SK-N-SH treated with all-trans-retinoic acid at 6 μM for 48 hours (cell line): ENCODE results near the gene DNAJB8.
A peak's percentile ranks its signal among the peaks of the same experiment; 100 is the strongest.

Experiments used
- ATAC-seq: fragments of 200-7000 bp; cut with Tn5 transposase; 3 replicates; pipeline ENCODE4 v1.9.1; 2020; ENCODE audit warnings: mild to moderate bottlenecking, moderate library complexity
- ARNTL ChIP-seq: fragments of 450-650 bp; formaldehyde crosslinking; IDR thresholded peaks from 2 replicates; pipeline ENCODE4 v1.5.0; 2020; ENCODE audit warnings: low read depth, mild to moderate bottlenecking, moderate library complexity, borderline replicate concordance
- BACH2 ChIP-seq: fragments of 250-450 bp; sonication (Bioruptor Pico); IDR thresholded peaks from 2 replicates; pipeline ENCODE4 v1.9.0; 2021; ENCODE audit warnings: mild to moderate bottlenecking, borderline replicate concordance
- ESRRG ChIP-seq: fragments of 250-450 bp; sonication (Bioruptor Pico); IDR thresholded peaks from 2 replicates; pipeline ENCODE4 v1.6.1; 2021; ENCODE audit warnings: mild to moderate bottlenecking
- GLIS3 ChIP-seq: fragments of 250-450 bp; sonication (Bioruptor Pico); IDR thresholded peaks from 2 replicates; pipeline ENCODE4 v1.5.0; 2020; ENCODE audit warnings: mild to moderate bottlenecking, moderate library complexity
- ISL1 ChIP-seq: fragments of 250-450 bp; sonication (Bioruptor Pico); IDR thresholded peaks from 2 replicates; pipeline ENCODE4 v2.1.2; 2022; ENCODE audit warnings: mild to moderate bottlenecking, moderate library complexity
- OSR1 ChIP-seq: fragments of 250-450 bp; sonication (Bioruptor Pico); IDR thresholded peaks from 2 replicates; pipeline ENCODE4 v1.8.0; 2022; ENCODE audit warnings: moderate library complexity, mild to moderate bottlenecking, inconsistent platforms
- PPARA ChIP-seq: fragments of 250-450 bp; sonication (Bioruptor Pico); IDR thresholded peaks from 2 replicates; pipeline ENCODE4 v1.5.0; 2020; ENCODE audit warnings: mild to moderate bottlenecking, borderline replicate concordance
- RARB ChIP-seq: fragments of 250-450 bp; sonication (Bioruptor Pico); IDR thresholded peaks from 2 replicates; pipeline ENCODE4 v1.8.0; 2021; ENCODE audit warnings: mild to moderate bottlenecking, moderate library complexity
- SNAI2 ChIP-seq: fragments of 250-450 bp; sonication (Bioruptor Pico); IDR thresholded peaks from 2 replicates; pipeline ENCODE4 v1.5.0; 2020; ENCODE audit warnings: mild to moderate bottlenecking, moderate library complexity
- TCF4 ChIP-seq: fragments of 250-450 bp; sonication (Bioruptor Pico); IDR thresholded peaks from 2 replicates; pipeline ENCODE4 v1.8.0; 2021; ENCODE audit warnings: mild to moderate bottlenecking, moderate library complexity, borderline replicate concordance
- TOX ChIP-seq: fragments of 250-450 bp; sonication (Bioruptor Pico); IDR thresholded peaks from 2 replicates; pipeline ENCODE4 v1.8.0; 2021; ENCODE audit warnings: mild to moderate bottlenecking, moderate library complexity, borderline replicate concordance
- ZC3H10 ChIP-seq: fragments of 250-450 bp; sonication (Bioruptor Pico); IDR thresholded peaks from 2 replicates; pipeline ENCODE4 v1.5.1; 2021; ENCODE audit warnings: mild to moderate bottlenecking, moderate library complexity
- ZNF565 ChIP-seq: fragments of 450-650 bp; formaldehyde crosslinking; conservative IDR thresholded peaks from 2 replicates; pipeline ENCODE4 v1.5.0; 2020; ENCODE audit warnings: low read depth, mild to moderate bottlenecking, moderate library complexity
- ZNF8 ChIP-seq: fragments of 450-650 bp; formaldehyde crosslinking; IDR thresholded peaks from 2 replicates; pipeline ENCODE4 v1.5.0; 2020; ENCODE audit warnings: mild to moderate bottlenecking, moderate library complexity
- TF ChIP-seq, protein P1 (sequence below): fragments of 250-450 bp; sonication (Bioruptor Pico); IDR thresholded peaks from 2 replicates; pipeline ENCODE4 v1.5.1; 2021; ENCODE audit warnings: mild to moderate bottlenecking, moderate library complexity
- TF ChIP-seq, protein P2 (sequence below): fragments of 250-450 bp; sonication (Bioruptor Pico); IDR thresholded peaks from 2 replicates; pipeline ENCODE4 v1.8.0; 2020; ENCODE audit warnings: mild to moderate bottlenecking, moderate library complexity, borderline replicate concordance
- TF ChIP-seq, protein P3 (sequence below): fragments of 250-450 bp; sonication (Bioruptor Pico); IDR thresholded peaks from 2 replicates; pipeline ENCODE4 v1.5.0; 2020; ENCODE audit warnings: mild to moderate bottlenecking, moderate library complexity

DNAJB8 gene

DNA sequence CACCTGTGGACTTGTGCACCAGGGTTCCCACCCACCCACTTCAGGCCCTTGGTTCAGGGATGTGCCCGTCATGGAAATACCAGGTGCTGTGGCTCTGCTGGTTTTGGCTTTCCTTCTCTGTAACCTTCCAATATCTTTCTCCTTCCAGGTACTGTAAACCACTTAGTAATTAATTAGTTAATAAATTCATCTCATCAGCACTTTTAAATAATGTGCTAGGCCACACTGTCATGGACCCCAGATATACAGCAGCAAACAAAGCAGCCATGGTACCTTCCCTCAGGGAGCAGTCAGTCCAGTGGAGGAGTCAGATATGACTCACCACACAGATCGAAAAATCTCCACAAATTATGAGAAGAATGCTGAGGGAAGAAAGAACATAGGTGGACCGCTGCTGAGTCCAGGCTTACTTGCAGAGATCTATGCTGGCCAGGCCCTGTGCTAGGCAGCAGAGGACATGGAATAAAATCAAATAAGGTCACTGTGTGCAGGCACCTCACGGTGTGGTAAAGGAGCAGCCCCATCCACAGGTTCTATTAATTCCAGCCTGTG lies 33.1 kb upstream of the DNAJB8 start:
- no peak for ATAC-seq
- no peak for TF ChIP-seq OSR1
- no peak for TF ChIP-seq ARNTL (CRISPR knock-in tag)
- TF ChIP-seq RARB = no peak
- no peak for TF ChIP-seq TOX
- TF ChIP-seq ESRRG (CRISPR knock-in tag) = no peak
- no peak for TF ChIP-seq GLIS3 (CRISPR knock-in tag)
- TF ChIP-seq TCF4 (CRISPR knock-in tag) = no peak
- TF ChIP-seq ZC3H10 (CRISPR knock-in tag) = no peak
- TF ChIP-seq, protein P1, sequence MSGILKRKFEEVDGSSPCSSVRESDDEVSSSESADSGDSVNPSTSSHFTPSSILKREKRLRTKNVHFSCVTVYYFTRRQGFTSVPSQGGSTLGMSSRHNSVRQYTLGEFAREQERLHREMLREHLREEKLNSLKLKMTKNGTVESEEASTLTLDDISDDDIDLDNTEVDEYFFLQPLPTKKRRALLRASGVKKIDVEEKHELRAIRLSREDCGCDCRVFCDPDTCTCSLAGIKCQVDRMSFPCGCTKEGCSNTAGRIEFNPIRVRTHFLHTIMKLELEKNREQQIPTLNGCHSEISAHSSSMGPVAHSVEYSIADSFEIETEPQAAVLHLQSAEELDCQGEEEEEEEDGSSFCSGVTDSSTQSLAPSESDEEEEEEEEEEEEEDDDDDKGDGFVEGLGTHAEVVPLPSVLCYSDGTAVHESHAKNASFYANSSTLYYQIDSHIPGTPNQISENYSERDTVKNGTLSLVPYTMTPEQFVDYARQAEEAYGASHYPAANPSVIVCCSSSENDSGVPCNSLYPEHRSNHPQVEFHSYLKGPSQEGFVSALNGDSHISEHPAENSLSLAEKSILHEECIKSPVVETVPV (CRISPR knock-in tag) = no peak

DNA sequence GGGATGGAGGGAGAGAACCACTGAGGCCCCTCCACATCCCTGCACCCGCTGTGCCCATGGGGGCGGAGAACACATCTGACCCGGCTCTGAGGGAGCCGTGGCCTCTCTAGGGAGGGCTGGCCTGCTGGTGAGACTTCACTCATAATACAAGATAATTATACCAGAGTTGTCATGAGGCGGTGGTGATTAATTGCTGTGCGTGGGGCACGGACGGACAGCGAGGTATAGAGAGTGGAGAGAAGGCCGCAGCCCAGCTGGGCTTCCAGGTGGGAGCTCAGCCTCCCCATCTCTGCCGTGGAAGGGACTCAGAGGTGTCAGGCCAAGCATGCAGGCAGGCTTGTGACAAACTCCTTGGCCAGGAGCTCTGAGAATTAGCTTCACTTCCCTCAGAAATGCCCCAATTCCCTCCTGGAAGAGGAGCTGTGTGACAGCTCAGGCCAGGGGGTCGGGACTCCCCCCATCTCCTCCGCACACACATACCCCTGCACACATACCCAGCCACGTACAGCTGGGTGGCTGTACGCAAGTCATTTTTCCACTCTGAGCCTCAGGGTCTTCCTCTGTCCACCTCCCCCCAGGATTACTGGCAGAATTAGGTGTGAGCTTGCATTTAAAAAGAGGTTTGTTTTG lies 32.3 kb upstream of the DNAJB8 start:
- TF ChIP-seq, protein P2, sequence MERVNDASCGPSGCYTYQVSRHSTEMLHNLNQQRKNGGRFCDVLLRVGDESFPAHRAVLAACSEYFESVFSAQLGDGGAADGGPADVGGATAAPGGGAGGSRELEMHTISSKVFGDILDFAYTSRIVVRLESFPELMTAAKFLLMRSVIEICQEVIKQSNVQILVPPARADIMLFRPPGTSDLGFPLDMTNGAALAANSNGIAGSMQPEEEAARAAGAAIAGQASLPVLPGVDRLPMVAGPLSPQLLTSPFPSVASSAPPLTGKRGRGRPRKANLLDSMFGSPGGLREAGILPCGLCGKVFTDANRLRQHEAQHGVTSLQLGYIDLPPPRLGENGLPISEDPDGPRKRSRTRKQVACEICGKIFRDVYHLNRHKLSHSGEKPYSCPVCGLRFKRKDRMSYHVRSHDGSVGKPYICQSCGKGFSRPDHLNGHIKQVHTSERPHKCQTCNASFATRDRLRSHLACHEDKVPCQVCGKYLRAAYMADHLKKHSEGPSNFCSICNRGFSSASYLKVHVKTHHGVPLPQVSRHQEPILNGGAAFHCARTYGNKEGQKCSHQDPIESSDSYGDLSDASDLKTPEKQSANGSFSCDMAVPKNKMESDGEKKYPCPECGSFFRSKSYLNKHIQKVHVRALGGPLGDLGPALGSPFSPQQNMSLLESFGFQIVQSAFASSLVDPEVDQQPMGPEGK = no peak
- no peak for TF ChIP-seq PPARA (CRISPR knock-in tag)
- no peak for TF ChIP-seq TOX
- no peak for TF ChIP-seq BACH2 (CRISPR knock-in tag)
- no peak for TF ChIP-seq ISL1 (CRISPR knock-in tag)
- no peak for TF ChIP-seq ZNF8 (CRISPR knock-in tag)
- no peak for TF ChIP-seq ESRRG (CRISPR knock-in tag)
- no peak for TF ChIP-seq ZC3H10 (CRISPR knock-in tag)
- TF ChIP-seq, protein P3, sequence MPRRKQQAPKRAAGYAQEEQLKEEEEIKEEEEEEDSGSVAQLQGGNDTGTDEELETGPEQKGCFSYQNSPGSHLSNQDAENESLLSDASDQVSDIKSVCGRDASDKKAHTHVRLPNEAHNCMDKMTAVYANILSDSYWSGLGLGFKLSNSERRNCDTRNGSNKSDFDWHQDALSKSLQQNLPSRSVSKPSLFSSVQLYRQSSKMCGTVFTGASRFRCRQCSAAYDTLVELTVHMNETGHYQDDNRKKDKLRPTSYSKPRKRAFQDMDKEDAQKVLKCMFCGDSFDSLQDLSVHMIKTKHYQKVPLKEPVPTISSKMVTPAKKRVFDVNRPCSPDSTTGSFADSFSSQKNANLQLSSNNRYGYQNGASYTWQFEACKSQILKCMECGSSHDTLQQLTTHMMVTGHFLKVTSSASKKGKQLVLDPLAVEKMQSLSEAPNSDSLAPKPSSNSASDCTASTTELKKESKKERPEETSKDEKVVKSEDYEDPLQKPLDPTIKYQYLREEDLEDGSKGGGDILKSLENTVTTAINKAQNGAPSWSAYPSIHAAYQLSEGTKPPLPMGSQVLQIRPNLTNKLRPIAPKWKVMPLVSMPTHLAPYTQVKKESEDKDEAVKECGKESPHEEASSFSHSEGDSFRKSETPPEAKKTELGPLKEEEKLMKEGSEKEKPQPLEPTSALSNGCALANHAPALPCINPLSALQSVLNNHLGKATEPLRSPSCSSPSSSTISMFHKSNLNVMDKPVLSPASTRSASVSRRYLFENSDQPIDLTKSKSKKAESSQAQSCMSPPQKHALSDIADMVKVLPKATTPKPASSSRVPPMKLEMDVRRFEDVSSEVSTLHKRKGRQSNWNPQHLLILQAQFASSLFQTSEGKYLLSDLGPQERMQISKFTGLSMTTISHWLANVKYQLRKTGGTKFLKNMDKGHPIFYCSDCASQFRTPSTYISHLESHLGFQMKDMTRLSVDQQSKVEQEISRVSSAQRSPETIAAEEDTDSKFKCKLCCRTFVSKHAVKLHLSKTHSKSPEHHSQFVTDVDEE (CRISPR knock-in tag) = no peak
- TF ChIP-seq RARB = no peak
- TF ChIP-seq, all 23 proteins: peak for 0
- ATAC-seq = no peak

DNA sequence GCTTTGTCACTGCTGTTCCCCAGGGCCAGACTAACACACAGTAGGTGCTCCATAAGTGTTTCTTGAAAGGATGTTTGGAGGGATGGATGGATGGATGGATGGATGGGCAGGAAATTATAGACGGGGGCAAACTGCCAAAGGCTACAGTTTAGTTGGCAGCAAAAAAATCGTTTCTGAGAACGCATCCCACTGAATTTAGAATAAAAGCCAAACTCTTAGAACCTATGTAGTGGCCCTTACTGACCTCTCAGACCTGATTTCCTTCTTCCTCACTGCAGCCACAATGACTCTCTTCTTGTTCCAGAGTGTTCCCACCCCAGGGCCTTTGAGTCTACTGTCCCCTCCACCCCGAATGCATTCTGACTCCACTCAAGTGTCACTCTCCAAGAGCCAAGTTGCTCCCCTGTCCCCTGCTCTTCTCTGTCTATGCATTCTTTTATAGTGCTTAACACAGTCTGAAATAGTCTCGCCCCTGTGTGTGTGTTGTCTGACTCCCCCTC lies 31.5 kb upstream of the DNAJB8 start:
- TF ChIP-seq ARNTL (CRISPR knock-in tag) = no peak
- TF ChIP-seq OSR1 = no peak
- TF ChIP-seq ZNF565 = no peak
- TF ChIP-seq, protein P2 = no peak
- no peak for TF ChIP-seq SNAI2 (CRISPR knock-in tag)
- TF ChIP-seq PPARA (CRISPR knock-in tag) = no peak
- TF ChIP-seq ESRRG (CRISPR knock-in tag) = no peak

DNA sequence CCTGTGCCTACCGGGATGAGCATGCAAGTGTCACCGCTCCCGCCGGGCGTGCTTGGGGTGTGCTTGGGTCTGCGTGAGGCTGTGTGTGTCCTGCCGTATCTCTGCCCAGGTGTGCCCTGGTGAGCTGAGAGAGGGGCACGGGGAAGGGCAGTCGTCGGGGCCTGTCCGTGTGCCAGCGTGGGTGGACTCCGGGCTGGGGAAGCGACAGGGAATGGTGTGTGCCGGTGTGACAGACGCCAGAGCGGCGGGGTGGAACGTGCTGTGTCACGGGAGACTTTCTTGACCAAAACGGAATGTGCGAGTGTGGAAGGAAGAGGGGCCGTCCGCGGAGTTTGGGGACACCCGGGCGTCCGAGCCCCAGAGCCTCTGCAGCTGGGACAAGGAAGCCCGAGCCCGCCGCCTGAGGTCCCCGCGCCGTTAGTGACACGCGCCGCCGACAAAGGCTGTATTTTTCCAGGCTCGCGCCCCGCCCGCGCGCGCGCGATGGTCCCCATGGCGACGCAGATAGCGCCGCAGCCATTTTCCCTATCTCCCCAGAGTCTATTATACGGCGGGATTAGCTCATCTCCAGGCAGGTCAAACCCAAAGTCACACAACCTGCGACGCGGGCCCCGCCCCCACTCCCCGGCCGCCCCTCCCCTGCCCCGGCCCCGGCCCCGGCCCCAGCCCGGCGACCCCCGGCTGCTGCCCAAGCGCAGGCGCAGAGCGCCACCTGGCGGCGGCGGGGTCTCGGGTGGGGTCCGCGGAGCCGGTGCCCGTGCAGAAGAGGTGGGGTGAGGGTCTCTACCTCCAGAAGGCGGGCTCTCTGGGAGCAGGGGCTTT lies 30.8 kb upstream of the DNAJB8 start:
- ATAC-seq = peak; percentile 59
- TF ChIP-seq, protein P2 = no peak
- no peak for TF ChIP-seq RARB
- TF ChIP-seq ISL1 (CRISPR knock-in tag) = no peak
- no peak for TF ChIP-seq SNAI2 (CRISPR knock-in tag)

More for the DNA sequence above, 31.5 kb upstream of the DNAJB8 start:
- ATAC-seq = no peak
